ENCODE data around the gene ZNF664.

The ZNF664 gene

DNA sequence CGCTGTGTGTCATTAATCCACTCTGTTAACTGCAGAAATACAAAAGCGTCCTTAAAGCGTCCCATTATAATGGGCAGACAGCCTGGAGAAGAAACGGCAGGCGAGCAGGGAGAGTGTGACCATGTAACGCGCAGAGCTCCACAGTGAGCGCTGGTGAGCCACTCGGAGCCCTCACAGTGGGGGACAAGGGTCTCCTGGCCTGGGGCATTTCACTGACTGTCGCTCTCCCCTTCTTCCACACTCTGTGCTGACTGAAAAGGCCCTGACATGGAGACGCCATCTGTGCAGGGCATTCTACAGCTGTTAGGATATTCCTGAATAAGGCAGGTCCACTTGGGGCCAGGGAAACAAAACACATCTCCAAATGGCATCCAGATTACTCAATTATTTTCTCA, 24.6 kb upstream of the ZNF664 start:
- TF ChIP-seq, protein P1, sequence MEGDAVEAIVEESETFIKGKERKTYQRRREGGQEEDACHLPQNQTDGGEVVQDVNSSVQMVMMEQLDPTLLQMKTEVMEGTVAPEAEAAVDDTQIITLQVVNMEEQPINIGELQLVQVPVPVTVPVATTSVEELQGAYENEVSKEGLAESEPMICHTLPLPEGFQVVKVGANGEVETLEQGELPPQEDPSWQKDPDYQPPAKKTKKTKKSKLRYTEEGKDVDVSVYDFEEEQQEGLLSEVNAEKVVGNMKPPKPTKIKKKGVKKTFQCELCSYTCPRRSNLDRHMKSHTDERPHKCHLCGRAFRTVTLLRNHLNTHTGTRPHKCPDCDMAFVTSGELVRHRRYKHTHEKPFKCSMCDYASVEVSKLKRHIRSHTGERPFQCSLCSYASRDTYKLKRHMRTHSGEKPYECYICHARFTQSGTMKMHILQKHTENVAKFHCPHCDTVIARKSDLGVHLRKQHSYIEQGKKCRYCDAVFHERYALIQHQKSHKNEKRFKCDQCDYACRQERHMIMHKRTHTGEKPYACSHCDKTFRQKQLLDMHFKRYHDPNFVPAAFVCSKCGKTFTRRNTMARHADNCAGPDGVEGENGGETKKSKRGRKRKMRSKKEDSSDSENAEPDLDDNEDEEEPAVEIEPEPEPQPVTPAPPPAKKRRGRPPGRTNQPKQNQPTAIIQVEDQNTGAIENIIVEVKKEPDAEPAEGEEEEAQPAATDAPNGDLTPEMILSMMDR (IDR thresholded peaks at IDR 0.05; ENCODE audit: low read depth, low read length): no peak
- no peak for DNase-seq (ENCODE audit: extremely low read depth, low read depth)

DNA sequence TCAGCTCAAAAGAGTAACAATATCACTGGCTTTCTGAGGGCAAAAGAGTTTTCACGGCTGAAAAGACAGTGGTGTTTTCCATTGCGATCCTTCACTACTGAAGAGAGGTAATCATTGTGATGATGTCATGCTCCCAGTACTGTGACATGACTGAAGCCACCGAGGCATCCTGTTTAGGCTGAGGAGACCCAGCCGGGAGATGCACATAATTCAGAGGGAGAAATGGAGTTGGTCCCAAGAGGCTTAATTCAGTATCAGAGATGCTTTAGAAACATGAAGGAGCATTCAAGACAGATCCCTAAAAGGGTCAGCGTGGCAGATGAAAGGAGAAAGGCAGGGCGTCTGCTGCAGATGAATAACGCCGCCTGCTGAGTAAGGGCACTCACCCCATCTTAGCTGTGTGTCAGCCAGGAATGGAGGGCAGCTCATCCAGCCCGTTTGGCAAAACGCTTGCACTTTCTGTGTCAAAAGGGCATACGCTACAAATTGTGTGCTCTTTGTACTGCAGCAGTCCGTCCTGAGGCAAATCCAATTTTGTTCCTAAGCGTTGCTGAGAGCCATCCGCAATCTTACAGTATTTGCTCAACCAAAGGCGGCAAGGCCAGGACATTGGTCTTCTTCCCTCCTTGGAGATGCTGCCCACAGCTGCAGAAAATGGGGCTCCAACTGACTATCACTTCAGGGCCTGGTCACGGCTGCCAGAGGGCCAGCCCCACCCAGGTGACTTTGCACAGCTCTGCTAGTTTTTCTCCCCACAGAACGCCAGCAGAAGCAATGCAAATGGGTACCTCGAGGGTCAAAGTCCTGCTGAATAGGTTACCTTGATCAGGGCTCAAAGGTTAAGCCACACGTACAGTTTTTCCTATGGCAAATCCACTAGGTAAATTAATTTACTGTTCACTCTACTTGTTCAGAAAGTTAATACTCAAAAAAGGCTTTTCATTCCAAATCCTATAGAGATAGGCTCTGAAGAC, 23.9 kb upstream of the ZNF664 start:
- DNase-seq (ENCODE audit: extremely low read depth, low read depth): no peak
- TF ChIP-seq, protein P1 (IDR thresholded peaks at IDR 0.05; ENCODE audit: low read depth, low read length): no peak

DNA sequence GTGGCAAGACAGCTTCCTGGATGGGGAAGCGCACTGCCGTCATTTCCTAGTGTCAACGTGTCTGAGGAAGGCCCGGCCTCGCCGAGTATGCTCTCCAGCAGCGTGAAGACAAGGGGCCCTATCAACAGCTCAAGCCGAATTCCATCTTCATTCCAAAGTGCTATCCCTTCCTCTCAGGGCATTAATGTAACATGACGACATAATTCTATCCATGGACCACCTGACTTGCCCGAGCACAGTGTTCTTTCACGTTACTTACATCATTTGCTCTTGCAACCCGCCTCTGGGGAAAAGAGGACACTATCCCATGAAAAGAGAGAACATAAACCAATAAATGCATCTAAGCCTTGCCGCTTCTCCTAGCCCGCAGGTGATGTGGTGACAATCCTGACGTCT, 23.2 kb upstream of the ZNF664 start:
- no peak for DNase-seq (ENCODE audit: extremely low read depth, low read depth)
- TF ChIP-seq, protein P1 (IDR thresholded peaks at IDR 0.05; ENCODE audit: low read depth, low read length): no peak

DNA sequence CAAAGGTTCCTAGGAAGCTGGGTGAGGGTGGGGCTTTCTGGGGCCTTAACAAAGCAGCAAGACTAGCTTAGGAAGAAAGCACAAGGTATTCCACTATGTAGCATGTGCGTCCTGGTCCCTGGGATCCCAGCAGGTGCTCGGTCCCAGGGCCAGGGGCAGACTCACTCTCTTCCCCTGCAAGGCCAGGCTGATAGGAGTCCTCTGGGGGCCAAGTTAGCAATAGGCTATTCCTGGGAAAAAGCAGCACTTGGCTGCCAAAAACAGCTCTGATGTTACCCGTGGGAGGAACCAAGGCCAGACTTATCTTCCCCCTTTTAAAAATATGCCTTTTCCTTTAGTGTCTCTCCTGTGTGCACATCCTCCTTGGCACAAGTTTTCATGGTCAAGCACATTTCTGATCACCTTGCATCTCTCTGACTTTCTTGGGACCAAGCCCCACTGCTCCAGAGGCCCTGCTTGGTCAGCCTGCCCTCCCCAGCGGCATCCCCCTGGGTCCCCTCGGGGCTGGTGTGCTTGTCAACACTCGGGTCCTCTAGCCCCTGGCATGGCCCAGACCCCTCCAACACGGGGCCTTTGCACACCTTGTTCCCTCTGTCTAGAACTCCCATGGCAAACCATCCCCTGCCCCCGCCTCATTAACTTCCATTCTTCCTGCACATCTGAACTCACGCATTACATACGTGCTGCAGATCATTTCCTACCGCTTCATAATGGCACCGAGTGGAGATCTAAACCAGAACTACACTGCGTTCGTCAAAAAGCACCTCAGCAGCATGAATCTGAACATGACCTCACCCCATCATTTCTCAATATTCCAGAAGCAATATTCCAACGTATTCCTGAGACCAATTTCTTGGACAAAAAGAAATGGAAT, 22.3 kb upstream of the ZNF664 start:
- TF ChIP-seq, protein P1 (IDR thresholded peaks at IDR 0.05; ENCODE audit: low read depth, low read length): no peak
- no peak for DNase-seq (ENCODE audit: extremely low read depth, low read depth)

DNA sequence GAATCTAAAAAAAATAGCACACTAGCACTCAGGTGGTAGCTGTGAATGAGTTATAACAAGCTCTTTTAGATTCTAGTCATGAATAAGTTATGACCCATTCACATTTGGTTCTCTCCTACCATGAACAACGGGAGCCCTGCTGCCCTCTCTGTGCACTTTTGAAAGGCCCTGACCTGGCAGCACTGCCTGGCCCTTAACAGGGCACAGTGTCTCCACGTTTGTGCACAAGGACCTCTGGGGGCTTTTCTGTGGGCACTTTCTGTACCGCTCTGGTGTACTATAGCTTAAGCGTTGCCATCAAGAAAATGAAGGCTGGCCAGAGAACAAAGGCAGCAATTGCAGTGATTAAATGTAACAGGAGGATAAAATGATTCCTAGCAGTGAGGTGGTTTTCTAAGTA, 21.5 kb upstream of the ZNF664 start:
- DNase-seq (ENCODE audit: extremely low read depth, low read depth): no peak
- TF ChIP-seq, protein P1 (IDR thresholded peaks at IDR 0.05; ENCODE audit: low read depth, low read length): no peak

DNA sequence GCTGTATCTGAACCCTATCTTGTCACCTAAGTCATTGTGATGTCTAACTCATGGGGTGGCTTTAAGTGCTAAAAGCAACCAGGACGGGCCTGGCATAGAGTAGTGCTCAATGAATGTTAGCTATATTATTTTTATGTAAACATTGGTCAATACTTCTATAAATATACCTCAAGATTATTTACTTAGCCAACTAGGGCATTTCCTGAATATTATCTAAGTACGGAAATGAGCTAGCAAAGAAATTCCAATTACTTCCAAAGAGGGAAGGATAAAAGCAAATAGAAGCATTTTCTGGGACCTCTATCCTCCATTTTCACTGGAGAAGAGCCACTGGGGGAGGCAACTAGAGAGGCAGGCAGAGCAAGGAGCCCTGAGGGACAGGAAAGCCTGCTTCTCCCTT, 21.0 kb upstream of the ZNF664 start:
- DNase-seq (ENCODE audit: extremely low read depth, low read depth): no peak
- TF ChIP-seq, protein P1 (IDR thresholded peaks at IDR 0.05; ENCODE audit: low read depth, low read length): no peak

Data from AG09319 (cell line).